HAP-1 (cell line): Measurements from ENCODE around the gene CEBPA.

ENCODE experiments used
- DNase-seq, 2 experiments: peaks; one replicate each; pipeline ENCODE4 v3.0.0-alpha.2; 2016 to 2020; ENCODE audit warnings: low spot score in 2 of 2
- H3K27me3 ChIP-seq: fragments of 250-450 bp; sonication (Bioruptor Pico); 2 replicates; pipeline ENCODE4 v1.5.1; 2020; ENCODE audit warnings: low read depth, mild to moderate bottlenecking, moderate library complexity
- H3K36me3 ChIP-seq: fragments of 250-450 bp; sonication (Bioruptor Pico); replicated peaks from 2 replicates; pipeline ENCODE4 v1.5.1; 2020; ENCODE audit warnings: mild to moderate bottlenecking
- H3K4me1 ChIP-seq: fragments of 250-450 bp; sonication (Bioruptor Pico); 2 replicates; pipeline ENCODE4 v1.5.1; 2020; ENCODE audit warnings: mild to moderate bottlenecking
- H3K4me3 ChIP-seq: fragments of 250-450 bp; sonication (Bioruptor Pico); 2 replicates; pipeline ENCODE4 v1.5.1; 2020; ENCODE audit warnings: mild to moderate bottlenecking, moderate library complexity
- H3K9me3 ChIP-seq: fragments of 250-450 bp; sonication (Bioruptor Pico); 2 replicates; pipeline ENCODE4 v1.5.1; 2020; ENCODE audit warnings: mild to moderate bottlenecking, moderate library complexity
- in situ Hi-C: fragments of 300-500 bp; cut with MboI; formaldehyde crosslinking; loops from 3 replicates; pipeline ENCODE4 v1.14.3; 2020; ENCODE audit warnings: low sequenced_read_pairs, inconsistent platforms, mixed read lengths

CEBPA gene

DNA sequence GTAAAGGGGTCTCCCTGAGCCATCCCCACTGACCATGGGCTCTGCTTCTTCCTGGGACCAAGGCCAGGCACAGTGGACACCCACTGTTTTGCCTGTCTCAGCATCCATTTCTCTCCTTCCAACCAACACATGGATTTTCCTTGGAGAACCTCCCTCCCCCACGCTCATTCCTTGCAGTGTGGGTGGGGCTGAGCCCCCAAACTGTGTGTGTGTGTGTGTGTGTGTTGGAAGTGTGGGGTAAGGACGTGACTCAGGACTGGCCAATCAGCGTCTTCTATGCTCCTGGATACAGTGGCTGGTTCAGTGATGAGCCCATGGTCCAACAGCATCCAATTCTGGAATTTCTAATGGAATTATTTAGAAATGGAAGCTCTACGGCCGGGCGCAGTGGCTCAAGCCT is 18.7 kb downstream of the CEBPA start:
- no peak for DNase-seq
- in situ Hi-C loops, result no loop called here
- peaks cover 4% of the 10 kb centered on the region for H3K9me3 ChIP-seq
- H3K4me3 ChIP-seq, result no peak overlapping the region
- H3K36me3 ChIP-seq, result no peaks in the 10 kb centered on the region
- no peaks in the 10 kb centered on the region for H3K4me1 ChIP-seq
- H3K27me3 ChIP-seq, result no peaks in the 10 kb centered on the region

DNA sequence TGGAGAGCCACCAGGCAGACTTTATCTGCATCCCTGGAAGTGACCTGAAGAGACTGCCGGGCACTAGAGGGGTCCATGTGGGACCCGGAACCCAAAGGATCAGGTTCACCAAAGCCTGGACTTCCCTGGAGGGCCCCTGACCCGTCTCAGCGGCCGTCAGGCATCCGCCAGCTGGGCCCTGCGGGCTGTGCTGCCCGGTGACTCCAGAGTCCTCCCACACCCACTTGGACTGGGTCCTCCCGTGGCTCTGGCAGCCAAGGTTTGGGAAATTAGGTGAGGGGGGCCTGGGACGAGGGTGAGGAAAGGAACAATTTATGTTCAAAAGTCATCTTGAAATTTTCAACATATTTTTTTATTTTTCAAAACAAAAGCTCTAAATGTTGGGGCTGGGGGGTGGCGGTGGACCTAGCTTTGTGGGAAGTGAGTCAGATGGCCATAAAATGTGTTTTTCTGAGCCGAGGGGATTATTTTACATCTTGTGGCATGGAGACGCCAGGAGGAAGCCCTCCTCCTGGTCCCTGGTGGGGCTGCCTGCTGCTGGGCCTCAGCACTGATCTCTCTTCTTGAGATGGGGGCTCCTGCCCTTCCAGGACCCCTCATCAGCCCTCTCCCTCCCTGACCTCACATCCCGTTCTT is 20.2 kb downstream of the CEBPA start:
- DNase-seq, result no peak
- Histone ChIP-seq H3K4me1 (no peaks in the 10 kb centered on the region), H3K4me3 (no peak overlapping the region), H3K36me3 (no peaks in the 10 kb centered on the region), H3K27me3 (no peaks in the 10 kb centered on the region), H3K9me3 (no peaks in the 10 kb centered on the region)
- in situ Hi-C loops, result no loop called here

DNA sequence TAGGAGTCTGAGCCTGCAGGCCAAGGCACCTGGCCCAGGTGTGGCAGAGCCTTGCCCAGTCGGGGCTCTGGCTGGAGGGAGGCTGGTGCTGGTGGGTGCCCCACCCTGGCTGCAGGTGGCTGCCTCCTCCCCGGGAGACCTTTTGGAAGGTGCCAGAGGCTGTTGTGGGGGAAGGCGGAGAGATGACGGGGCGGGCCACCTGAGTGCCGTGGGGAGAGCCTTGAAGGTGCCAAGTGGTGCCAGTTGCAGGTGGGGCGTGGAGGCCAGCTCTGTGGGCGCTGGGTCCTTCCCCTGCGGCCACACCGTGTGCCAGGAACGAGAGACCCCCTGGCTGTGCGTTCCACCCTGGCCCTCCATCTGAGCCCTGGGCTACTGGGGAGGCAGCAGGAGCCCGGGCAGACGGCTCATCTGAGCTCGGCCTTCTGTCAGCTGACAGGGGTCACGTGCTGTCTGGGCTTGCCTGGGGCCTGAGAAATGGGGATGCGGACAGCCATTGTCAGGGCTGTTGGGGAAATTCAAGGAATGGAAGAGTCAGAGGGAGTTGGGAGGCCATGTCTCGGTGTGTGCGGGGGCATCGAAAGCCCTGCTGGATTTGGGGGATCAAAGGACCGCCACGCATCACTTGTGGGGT is 20.9 kb downstream of the CEBPA start:
- H3K9me3 ChIP-seq, result no peaks in the 10 kb centered on the region
- no peaks in the 10 kb centered on the region for H3K4me1 ChIP-seq
- no peak overlapping the region for H3K4me3 ChIP-seq
- DNase-seq, result no peak
- H3K36me3 ChIP-seq, result no peaks in the 10 kb centered on the region
- in situ Hi-C loops, result no loop called here
- no peaks in the 10 kb centered on the region for H3K27me3 ChIP-seq

DNA sequence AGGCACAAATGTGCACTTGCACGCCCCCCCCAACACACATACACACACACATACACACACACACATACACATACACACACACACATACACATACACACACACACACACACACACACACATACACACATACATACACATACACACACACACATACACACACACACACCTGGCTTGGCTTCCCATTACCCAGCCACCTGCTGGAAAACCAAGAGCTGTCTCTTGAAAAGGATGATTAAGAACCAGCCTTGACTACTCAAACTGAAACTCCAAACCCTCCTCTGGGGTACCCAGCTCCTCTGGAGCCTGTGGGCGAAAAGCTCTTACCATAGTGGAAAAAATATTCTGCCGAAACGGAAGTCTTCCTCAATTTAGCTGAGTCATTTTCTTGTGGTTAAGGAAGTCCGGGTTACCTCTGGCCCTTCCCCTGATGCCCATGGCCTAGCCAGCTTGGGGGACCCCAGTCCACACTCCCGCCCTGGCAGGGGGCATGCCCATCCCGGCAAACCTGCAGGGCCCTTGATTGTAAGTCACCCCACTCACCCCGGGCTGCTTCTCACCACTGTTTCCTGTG is 21.9 kb downstream of the CEBPA start:
- in situ Hi-C loops, result no loop called here
- H3K4me1 ChIP-seq, result peaks cover 3% of the 10 kb centered on the region
- no peaks in the 10 kb centered on the region for H3K36me3 ChIP-seq

DNA sequence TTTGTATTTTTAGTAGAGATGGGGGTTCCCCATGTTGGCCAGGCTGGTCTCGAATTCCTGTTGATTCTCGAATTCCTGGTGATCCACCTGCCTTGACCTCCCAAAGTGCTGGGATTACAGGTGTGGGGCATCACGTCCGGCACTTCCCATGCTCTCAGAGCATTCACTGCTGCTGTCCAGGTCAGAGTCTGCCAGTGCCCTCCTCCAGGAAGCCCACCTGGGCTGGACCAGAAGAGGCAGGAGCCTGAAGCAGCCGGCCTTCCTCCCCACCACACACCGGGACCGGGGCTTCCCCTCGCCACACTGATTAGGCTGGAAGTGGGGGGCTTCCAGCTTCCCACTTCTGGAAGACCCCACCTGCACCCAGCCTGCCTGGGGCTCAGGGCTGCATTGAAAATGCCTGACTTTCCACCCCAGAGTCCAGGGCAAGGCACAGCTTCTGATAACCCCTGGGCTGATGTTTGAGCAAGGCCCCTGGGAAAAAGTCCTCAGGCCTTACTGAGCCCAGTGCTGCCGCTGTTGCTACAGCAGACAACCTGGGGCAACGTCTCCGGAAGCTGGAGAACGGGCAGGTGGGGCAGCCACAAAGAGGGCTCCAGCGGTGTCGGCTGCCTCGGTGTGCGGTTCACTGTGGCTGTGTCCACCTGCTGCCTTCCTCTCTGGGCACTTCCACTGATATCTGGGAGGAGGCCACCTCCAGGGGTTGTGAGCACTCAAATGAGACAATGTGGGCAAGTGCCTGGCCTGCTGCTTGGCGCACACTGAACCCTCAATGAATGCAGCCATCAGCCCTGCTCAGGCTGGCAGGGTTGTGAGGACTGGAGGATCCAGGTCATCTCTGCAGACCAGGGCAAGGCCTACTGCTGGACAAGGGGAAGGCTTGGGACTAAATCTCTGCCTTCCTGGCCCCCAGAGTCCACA is 22.6 kb downstream of the CEBPA start:
- Histone ChIP-seq H3K27me3 (no peaks in the 10 kb centered on the region), H3K4me1 (peaks cover 7% of the 10 kb centered on the region)
- in situ Hi-C loops, result no loop called here

More for the DNA sequence above, 21.9 kb downstream of the CEBPA start:
- no peak for DNase-seq
- no peak overlapping the region for H3K4me3 ChIP-seq
- no peaks in the 10 kb centered on the region for H3K27me3 ChIP-seq
- H3K9me3 ChIP-seq, result no peaks in the 10 kb centered on the region

DNA sequence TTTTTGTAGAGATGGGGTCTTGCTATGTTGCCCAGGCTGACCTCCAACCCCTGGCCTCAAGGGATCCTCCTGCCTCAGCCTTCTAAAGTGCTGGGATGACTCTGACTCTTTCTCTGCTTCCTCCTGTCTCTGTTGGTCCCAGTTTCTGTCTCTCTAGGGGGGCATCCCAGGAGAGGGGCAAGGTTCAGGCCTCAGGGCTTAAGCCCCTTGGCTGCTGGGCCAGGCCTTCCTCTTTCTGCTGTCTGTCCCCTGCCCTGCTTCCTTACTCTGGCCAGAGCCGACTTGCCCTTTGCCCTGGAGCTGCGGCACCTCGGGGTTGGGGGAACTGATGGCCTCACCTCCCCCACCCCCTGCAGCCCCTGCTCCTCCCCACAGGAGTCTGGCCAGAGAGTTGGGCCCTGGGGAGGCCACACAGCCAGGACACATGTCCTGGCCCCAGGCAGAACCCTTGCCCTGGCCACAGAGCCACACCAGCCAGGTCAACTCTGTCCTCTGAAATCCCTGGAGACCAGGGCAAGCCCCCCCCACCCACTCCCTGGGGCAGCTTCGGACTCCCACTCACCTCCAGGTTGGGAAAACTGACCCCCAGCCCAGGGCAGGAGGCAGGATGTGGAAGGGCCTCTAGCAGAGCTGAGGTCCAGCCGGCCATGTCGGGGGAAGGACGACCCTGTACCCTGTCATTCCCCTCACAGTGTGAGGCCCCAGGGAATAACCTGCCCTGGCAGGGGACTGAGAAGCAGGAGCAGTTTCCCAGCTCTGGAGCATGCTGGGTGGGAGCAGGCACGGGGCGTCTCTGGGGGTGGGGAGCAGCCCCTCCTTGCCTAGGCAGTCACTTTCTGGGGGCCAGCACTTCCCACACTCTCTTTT is 23.7 kb downstream of the CEBPA start:
- Histone ChIP-seq H3K27me3 (no peaks in the 10 kb centered on the region), H3K36me3 (no peaks in the 10 kb centered on the region), H3K4me1 (peaks cover 7% of the 10 kb centered on the region), H3K9me3 (no peaks in the 10 kb centered on the region), H3K4me3 (no peak overlapping the region)
- DNase-seq, result no peak
- in situ Hi-C loops, result no loop called here

More for the DNA sequence above, 22.6 kb downstream of the CEBPA start:
- DNase-seq, result no peak
- H3K36me3 ChIP-seq, result no peaks in the 10 kb centered on the region
- no peak overlapping the region for H3K4me3 ChIP-seq
- no peaks in the 10 kb centered on the region for H3K9me3 ChIP-seq

DNA sequence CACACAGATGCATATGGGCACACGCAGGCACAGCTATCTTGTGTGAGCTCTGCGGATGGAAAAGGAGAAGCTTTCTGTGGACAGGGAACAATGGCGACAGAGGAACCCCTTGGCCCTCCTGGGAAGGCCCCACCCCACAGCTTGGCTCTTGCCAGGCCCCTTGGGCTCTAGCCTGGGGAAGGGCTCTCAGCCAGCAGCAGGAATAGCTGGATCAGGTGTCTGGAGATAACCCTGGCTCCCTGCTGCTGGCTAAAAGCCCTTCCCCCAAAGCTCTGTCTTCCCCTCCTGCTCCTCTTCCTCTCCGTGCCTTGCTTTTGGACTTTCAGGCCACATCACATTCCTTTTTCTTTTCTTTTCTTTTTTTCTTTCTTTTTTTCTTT is 24.3 kb downstream of the CEBPA start:
- Histone ChIP-seq H3K36me3 (no peaks in the 10 kb centered on the region), H3K4me3 (no peak overlapping the region), H3K9me3 (no peaks in the 10 kb centered on the region), H3K27me3 (no peaks in the 10 kb centered on the region), H3K4me1 (peaks cover 7% of the 10 kb centered on the region)
- DNase-seq, result no peak
- in situ Hi-C loops, result no loop called here

DNA sequence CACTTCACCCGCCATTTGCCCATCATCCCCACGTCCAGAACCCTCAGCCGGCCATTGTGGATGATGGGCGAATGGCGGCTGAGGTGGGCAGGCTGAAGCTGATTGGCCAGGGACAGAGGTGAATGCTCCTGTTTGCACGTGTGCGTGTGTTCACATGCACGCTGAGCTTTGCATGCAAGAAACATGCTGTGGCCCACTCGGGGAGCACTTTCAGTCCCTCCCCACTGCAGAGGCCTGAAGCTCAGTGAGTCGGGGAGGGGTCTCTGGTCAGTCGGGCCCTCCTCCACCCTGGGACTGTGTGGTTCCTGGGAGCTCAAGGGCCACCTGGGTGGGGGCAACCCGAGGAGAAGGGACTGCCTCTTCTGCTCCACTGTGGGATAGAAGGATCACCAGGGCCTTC is 24.9 kb downstream of the CEBPA start:
- Histone ChIP-seq H3K27me3 (no peaks in the 10 kb centered on the region), H3K9me3 (no peaks in the 10 kb centered on the region), H3K4me1 (peaks cover 7% of the 10 kb centered on the region), H3K4me3 (no peak overlapping the region), H3K36me3 (no peaks in the 10 kb centered on the region)
- in situ Hi-C loops, result no loop called here
- no peak for DNase-seq

DNA sequence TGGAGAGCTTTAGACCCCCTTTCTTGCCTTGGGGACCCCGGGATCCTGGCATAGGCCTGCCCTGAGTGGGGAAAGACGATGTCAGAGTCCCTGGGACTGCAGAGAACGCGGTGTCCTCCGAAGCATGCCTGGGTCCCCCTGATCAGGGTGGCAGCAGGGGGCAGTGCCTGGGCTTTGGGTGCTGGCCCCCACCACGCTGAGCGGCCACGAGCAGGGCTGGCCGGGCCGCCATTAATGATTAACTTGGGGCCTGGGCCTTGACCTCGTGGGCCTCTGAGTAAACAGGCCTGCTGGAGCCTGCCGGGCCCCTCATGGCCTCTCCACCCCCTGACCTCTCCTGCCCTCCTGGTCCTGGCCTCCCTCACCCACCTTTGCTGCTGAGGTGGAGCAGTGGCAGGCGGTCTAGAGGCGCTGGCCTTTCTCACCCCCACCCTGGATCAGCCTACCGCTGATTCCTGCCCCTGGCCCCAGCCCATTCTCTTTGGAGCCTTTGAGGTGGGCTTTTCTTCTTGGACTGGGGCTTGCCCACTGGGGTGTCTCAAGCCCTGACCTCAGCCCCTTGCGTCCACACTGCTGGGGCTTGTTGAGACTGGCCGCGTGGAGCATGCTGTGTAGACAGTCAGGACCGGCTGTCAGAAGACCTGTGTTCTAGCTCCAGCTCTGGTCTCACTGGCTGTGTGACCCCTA is 26.3 kb downstream of the CEBPA start:
- DNase-seq, result no peak
- Histone ChIP-seq H3K4me1 (peaks cover 7% of the 10 kb centered on the region), H3K27me3 (no peaks in the 10 kb centered on the region), H3K4me3 (no peak overlapping the region), H3K36me3 (no peaks in the 10 kb centered on the region), H3K9me3 (no peaks in the 10 kb centered on the region)
- in situ Hi-C loops, result no loop called here

DNA sequence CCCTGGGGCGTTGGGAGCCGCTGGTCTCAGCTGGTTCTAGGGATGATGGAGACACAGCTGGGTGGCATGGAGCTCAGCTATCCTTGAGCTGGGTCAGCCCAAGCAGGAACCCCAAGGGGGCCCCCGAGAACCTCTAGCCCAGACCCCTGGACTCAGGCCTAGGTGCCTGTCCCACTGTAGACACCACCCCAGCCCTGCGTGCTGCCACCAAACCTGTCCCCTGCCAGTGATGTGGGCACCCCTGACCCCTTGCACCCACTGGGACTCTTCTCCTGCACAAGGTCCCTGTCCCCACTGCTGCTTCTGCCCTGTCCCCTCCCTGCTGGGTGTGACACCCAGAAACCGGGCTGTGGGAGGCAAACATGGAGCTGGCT is 26.8 kb downstream of the CEBPA start:
- H3K27me3 ChIP-seq, result no peaks in the 10 kb centered on the region

DNA sequence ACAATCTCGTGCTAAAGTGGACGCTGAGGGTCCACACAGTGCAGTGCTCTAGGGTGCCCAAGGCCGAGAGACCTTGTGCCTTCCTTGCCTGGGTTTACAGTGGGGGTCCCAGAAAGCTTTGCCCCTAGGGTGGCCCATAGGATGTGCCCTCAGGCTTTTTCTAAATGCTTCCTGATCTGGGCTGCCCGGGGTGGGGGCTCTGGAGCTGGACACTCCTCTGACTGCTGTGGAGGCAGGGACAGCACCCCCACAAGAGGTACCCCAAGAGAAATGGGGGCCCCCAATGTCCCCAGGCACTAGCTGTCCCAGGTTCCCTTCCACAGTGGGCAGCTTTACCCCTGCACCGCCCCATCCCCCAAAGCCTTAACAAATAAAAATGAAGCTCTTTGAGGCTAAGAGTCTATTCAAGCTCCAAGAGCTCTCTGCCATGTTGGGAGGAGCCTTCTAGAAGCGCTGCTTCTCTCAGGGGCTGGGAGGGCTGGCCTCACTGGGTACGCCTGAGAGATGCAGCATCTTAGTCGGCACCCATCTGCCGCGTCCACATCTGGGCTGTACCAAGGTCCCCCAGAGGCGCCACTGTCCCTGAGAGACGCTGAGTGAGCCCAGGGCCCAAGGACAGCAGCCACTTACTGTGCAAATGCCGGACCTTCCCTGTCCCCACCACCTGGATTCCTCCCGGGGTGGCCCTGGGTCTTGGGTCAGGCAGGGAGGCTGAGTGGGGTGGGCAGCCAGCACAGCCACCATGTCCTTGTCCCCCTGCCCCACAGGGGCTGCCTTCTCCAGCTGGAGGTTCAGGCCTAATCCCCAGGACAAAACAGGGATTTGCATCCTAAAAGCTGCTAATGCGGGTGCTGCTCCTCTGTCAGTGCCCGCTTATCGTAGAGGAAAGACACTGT is 27.4 kb downstream of the CEBPA start:
- Histone ChIP-seq H3K4me1 (peaks cover 7% of the 10 kb centered on the region), H3K4me3 (no peak overlapping the region), H3K9me3 (no peaks in the 10 kb centered on the region), H3K27me3 (no peaks in the 10 kb centered on the region), H3K36me3 (no peaks in the 10 kb centered on the region)
- peak; percentile 11 to 60 for DNase-seq
- in situ Hi-C loops, result no loop called here

More for the DNA sequence above, 26.8 kb downstream of the CEBPA start:
- DNase-seq, result no peak
- in situ Hi-C loops, result no loop called here
- H3K4me1 ChIP-seq, result peaks cover 7% of the 10 kb centered on the region
- H3K9me3 ChIP-seq, result no peaks in the 10 kb centered on the region
- no peak overlapping the region for H3K4me3 ChIP-seq
- no peaks in the 10 kb centered on the region for H3K36me3 ChIP-seq
